HL-60 (cell line): ENCODE results near the gene PNMT.

Experiments
- DNase-seq, 2 experiments: peaks; one replicate each; pipeline ENCODE4 v3.0.0-alpha.2; 2010 to 2020; ENCODE audit warnings: low read depth in 1 of 2, low spot score in 1 of 2
- H3K27ac ChIP-seq: fragments of 250-450 bp; sonication (Bioruptor Pico); replicated peaks from 2 replicates; pipeline ENCODE4 v1.5.1; 2020; ENCODE audit warnings: mild to moderate bottlenecking, moderate library complexity
- H3K27me3 ChIP-seq: fragments of 250-450 bp; sonication (Bioruptor Pico); 2 replicates; pipeline ENCODE4 v1.5.1; 2021; ENCODE audit warnings: mild to moderate bottlenecking, moderate library complexity; ENCODE audit not compliant: insufficient read depth, poor library complexity, severe bottlenecking
- H3K4me3 ChIP-seq: replicated peaks from 2 replicates; pipeline ENCODE4 v1.5.1; 2011; ENCODE audit warnings: mild to moderate bottlenecking, control low read depth, low read length; ENCODE audit not compliant: insufficient read depth
- GABPA ChIP-seq: IDR thresholded peaks from 2 replicates; pipeline ENCODE4 v1.6.1; 2012; ENCODE audit warnings: low read depth
- POLR2AphosphoS5 ChIP-seq: IDR thresholded peaks from 2 replicates; pipeline ENCODE4 v1.6.1; 2012; ENCODE audit warnings: low read depth
- REST ChIP-seq: IDR thresholded peaks from 2 replicates; pipeline ENCODE4 v1.6.1; 2012; ENCODE audit warnings: low read depth; ENCODE audit not compliant: insufficient replicate concordance
- SPI1 ChIP-seq: IDR thresholded peaks from 2 replicates; pipeline ENCODE4 v1.6.1; 2012; ENCODE audit warnings: low read depth, mild to moderate bottlenecking, borderline replicate concordance
- TF ChIP-seq, protein P1 (sequence below): IDR thresholded peaks from one replicate; pipeline ENCODE4 v1.5.1; 2011; ENCODE audit warnings: low read length, control low read depth, inconsistent platforms; ENCODE audit not compliant: insufficient read depth

Gene PNMT

DNA sequence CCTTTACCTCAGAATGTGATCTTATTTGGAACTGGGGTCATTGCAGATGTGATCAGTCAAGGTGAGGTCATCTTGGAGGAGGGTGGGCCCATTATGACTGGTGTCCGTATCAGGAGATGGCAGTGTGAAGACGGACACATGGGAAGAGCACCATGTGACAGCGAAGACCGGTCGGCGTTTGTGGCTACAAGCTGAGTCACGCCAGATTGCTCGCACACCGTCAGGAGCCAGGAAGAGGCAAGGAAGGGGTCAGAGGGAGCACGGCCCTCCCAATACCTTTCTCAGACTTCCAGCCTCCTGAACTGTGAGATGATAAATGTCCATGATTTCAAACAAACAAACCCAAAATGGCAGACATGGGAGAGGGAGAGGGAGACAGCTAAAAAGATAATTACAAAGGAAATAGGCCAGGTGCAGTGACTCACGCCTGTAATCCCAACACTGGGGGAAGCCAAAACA, 18.1 kb upstream of the PNMT start:
- no peak for DNase-seq
- no peak overlapping the region for H3K27ac ChIP-seq
- no peaks in the 10 kb centered on the region for H3K27me3 ChIP-seq
- TF ChIP-seq SPI1 (no peak), GABPA (no peak), REST (no peak), POLR2AphosphoS5 (no peak)
- TF ChIP-seq, protein P1, sequence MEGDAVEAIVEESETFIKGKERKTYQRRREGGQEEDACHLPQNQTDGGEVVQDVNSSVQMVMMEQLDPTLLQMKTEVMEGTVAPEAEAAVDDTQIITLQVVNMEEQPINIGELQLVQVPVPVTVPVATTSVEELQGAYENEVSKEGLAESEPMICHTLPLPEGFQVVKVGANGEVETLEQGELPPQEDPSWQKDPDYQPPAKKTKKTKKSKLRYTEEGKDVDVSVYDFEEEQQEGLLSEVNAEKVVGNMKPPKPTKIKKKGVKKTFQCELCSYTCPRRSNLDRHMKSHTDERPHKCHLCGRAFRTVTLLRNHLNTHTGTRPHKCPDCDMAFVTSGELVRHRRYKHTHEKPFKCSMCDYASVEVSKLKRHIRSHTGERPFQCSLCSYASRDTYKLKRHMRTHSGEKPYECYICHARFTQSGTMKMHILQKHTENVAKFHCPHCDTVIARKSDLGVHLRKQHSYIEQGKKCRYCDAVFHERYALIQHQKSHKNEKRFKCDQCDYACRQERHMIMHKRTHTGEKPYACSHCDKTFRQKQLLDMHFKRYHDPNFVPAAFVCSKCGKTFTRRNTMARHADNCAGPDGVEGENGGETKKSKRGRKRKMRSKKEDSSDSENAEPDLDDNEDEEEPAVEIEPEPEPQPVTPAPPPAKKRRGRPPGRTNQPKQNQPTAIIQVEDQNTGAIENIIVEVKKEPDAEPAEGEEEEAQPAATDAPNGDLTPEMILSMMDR = no peak
- H3K4me3 ChIP-seq = no peak overlapping the region

GRCh38 chr17:39651923-39652586, 16.2 kb upstream of the PNMT start:
- no peak overlapping the region for H3K4me3 ChIP-seq
- DNase-seq = no peak
- no peak for TF ChIP-seq GABPA
- no peak for TF ChIP-seq REST
- TF ChIP-seq SPI1 = no peak
- no peak for TF ChIP-seq POLR2AphosphoS5
- TF ChIP-seq, protein P1 = no peak
- no peaks in the 10 kb centered on the region for H3K27me3 ChIP-seq
- no peak overlapping the region for H3K27ac ChIP-seq

GRCh38 chr17:39652587-39653315, 15.5 kb upstream of the PNMT start:
- H3K4me3 ChIP-seq = no peak overlapping the region
- H3K27ac ChIP-seq = no peak overlapping the region
- DNase-seq = no peak

More at GRCh38 chr17:39652587-39653315, 15.5 kb upstream of the PNMT start:
- TF ChIP-seq SPI1 (no peak), REST (no peak), GABPA (no peak), POLR2AphosphoS5 (no peak)
- TF ChIP-seq, protein P1 = no peak
- no peaks in the 10 kb centered on the region for H3K27me3 ChIP-seq
